H1 (cell line): Measurements from ENCODE around the gene UBTD2. TPM values are rescaled to one million over a fixed set of nuclear protein-coding genes. Genes with fewer than 3 reads are reported as not detected.
"Not testable (repeated sequence)": the region's sequence is repeated elsewhere in the genome, so short reads cannot be mapped to it uniquely, and the experiment has no call there.

Source experiments
- CTCF ChIA-PET: fragments of 300-600 bp; sonication (Branson Sonifier 250); formaldehyde crosslinking; loops from one replicate; lab custom pipeline; 2021; ENCODE audit not compliant: partially characterized antibody; lab: Charles Lee
- POLR2A ChIA-PET: fragments of 300-600 bp; sonication (Branson Sonifier 250); formaldehyde crosslinking; loops from one replicate; lab custom pipeline; 2021; ENCODE audit warnings: inconsistent platforms; ENCODE audit not compliant: partially characterized antibody; lab: Charles Lee
- DNase-seq, 2 experiments: peaks; one replicate each; pipeline versions ENCODE4 v3.0.0 to v3.0.0-alpha.2; 2010 to 2022; ENCODE audit warnings: low spot score in 2 of 2, low read depth in 1 of 2, mixed read lengths in 1 of 2
- FAIRE-seq: peaks from 2 replicates; lab custom pipeline; 2011; peaks lifted over from hg19 to GRCh38; lab: Jason Lieb, UNC
- H2AFZ ChIP-seq: 2 replicates; pipeline ENCODE4 v1.8.1; 2012; ENCODE audit warnings: low read length, inconsistent platforms
- H2AK5ac ChIP-seq: 2 replicates; pipeline ENCODE4 v1.6.1; 2013; ENCODE audit warnings: low read depth, low read length
- H2BK120ac ChIP-seq: replicated peaks from 2 replicates; pipeline ENCODE3; 2013; ENCODE audit warnings: low read depth, low read length, inconsistent platforms
- H2BK12ac ChIP-seq: 2 replicates; pipeline ENCODE4 v1.6.1; 2013; ENCODE audit warnings: low read depth, low read length
- H2BK15ac ChIP-seq: 2 replicates; pipeline ENCODE4 v1.6.1; 2013; ENCODE audit warnings: low read length
- H2BK20ac ChIP-seq: 2 replicates; pipeline ENCODE4 v1.6.1; 2013; ENCODE audit warnings: low read length
- H2BK5ac ChIP-seq: 2 replicates; pipeline ENCODE4 v1.6.1; 2013; ENCODE audit warnings: low read depth, low read length
- H3K14ac ChIP-seq: 2 replicates; pipeline ENCODE4 v1.6.1; 2013; ENCODE audit warnings: inconsistent platforms; ENCODE audit not compliant: insufficient read length
- H3K18ac ChIP-seq: 2 replicates; pipeline ENCODE4 v1.6.1; 2013; ENCODE audit warnings: low read length; ENCODE audit errors: extremely low read depth
- H3K23ac ChIP-seq: 2 replicates; pipeline ENCODE4 v1.6.1; 2013; ENCODE audit warnings: inconsistent platforms; ENCODE audit not compliant: insufficient read length
- H3K23me2 ChIP-seq: 2 replicates; pipeline ENCODE4 v1.6.1; 2013; ENCODE audit warnings: low read depth, low read length
- H3K27ac ChIP-seq: 2 replicates; pipeline ENCODE4 v1.6.1; 2011; ENCODE audit warnings: low read depth, low read length, inconsistent platforms
- H3K27me3 ChIP-seq, 4 experiments: replicated peaks in 1 of 4; 1 replicate in 1 of 4; 2 replicates in 3 of 4; pipeline versions ENCODE4 v1.6.1 to v1.8.1; 2011 to 2013; ENCODE audit warnings: low read length in 3 of 4, mild to moderate bottlenecking in 3 of 4, inconsistent platforms in 2 of 4, mixed read lengths in 2 of 4, moderate library complexity in 1 of 4; ENCODE audit not compliant: control insufficient read depth in 3 of 4, insufficient read depth in 3 of 4; ENCODE audit errors: extremely low read depth in 1 of 4
- H3K36me3 ChIP-seq, 4 experiments: 2 replicates each; pipeline versions ENCODE4 v1.6.1 to v1.8.1; 2011 to 2013; ENCODE audit warnings: mild to moderate bottlenecking in 4 of 4, low read length in 3 of 4, moderate library complexity in 2 of 4, control low read depth in 1 of 4, inconsistent platforms in 1 of 4; ENCODE audit not compliant: insufficient read depth in 4 of 4, control insufficient read depth in 2 of 4
- H3K4ac ChIP-seq: replicated peaks from 2 replicates; pipeline ENCODE3; 2013; ENCODE audit warnings: low read length, low read depth, mixed read lengths, inconsistent platforms; ENCODE audit not compliant: insufficient read length
- H3K4me1 ChIP-seq, 4 experiments: replicated peaks in 1 of 4; 1 replicate in 1 of 4; 2 replicates in 3 of 4; pipeline versions ENCODE4 v1.6.1 to v1.8.1; 2011 to 2013; ENCODE audit warnings: low read length in 3 of 4, inconsistent platforms in 2 of 4, mixed read lengths in 1 of 4; ENCODE audit not compliant: insufficient read depth in 4 of 4, control insufficient read depth in 3 of 4
- H3K4me2 ChIP-seq, 2 experiments: 2 replicates each; pipeline versions ENCODE4 v1.6.1 to v1.8.1; 2011 to 2013; ENCODE audit warnings: low read depth in 2 of 2, low read length in 2 of 2, control low read depth in 1 of 2, inconsistent platforms in 1 of 2, mild to moderate bottlenecking in 1 of 2; ENCODE audit not compliant: insufficient read depth in 1 of 2
- H3K4me3 ChIP-seq, 4 experiments: fragments of 200-600, 300-600 bp in 1 of 4; sonication (generic), shearing (Covaris generic), sonication (Bioruptor Twin) in 1 of 4; 2 replicates each; pipeline versions ENCODE4 v1.5.1 to v1.8.1; 2011 to 2016; ENCODE audit warnings: low read length in 4 of 4, low read depth in 3 of 4, control low read depth in 2 of 4, inconsistent platforms in 2 of 4, mild to moderate bottlenecking in 2 of 4, mixed read lengths in 1 of 4, moderate library complexity in 1 of 4; ENCODE audit not compliant: insufficient read depth in 2 of 4; ENCODE audit errors: extremely low read depth in 1 of 4
- H3K56ac ChIP-seq: replicated peaks from 2 replicates; pipeline ENCODE3; 2013; ENCODE audit warnings: low read depth, mild to moderate bottlenecking, mixed read lengths, low read length, inconsistent platforms; ENCODE audit not compliant: insufficient read length
- H3K79me1 ChIP-seq: 2 replicates; pipeline ENCODE4 v1.6.1; 2013; ENCODE audit warnings: low read depth, low read length, control low read depth
- H3K79me2 ChIP-seq, 2 experiments: 2 replicates each; pipeline versions ENCODE4 v1.6.1 to v1.8.1; 2012 to 2013; ENCODE audit warnings: low read length in 2 of 2, mild to moderate bottlenecking in 2 of 2, inconsistent platforms in 1 of 2; ENCODE audit not compliant: insufficient read depth in 2 of 2, control insufficient read depth in 1 of 2
- H3K9ac ChIP-seq, 4 experiments: replicated peaks in 1 of 4; 1 replicate in 1 of 4; 2 replicates in 3 of 4; pipeline versions ENCODE4 v1.6.1 to v1.8.1; 2011 to 2013; ENCODE audit warnings: low read depth in 3 of 4, low read length in 3 of 4, control low read depth in 2 of 4, mild to moderate bottlenecking in 2 of 4, moderate library complexity in 2 of 4, inconsistent platforms in 1 of 4; ENCODE audit errors: extremely low read depth in 1 of 4
- H3K9me3 ChIP-seq, 2 experiments: 2 replicates each; pipeline versions ENCODE4 v1.6.1 to v1.8.1; 2012 to 2013; ENCODE audit warnings: mild to moderate bottlenecking in 2 of 2, moderate library complexity in 2 of 2, control low read depth in 1 of 2, inconsistent platforms in 1 of 2, low read depth in 1 of 2, low read length in 1 of 2, mixed read lengths in 1 of 2; ENCODE audit not compliant: insufficient read depth in 2 of 2
- H4K20me1 ChIP-seq, 2 experiments: replicated peaks in 1 of 2; 2 replicates each; pipeline versions ENCODE3 to v1.8.1; 2011 to 2013; ENCODE audit warnings: inconsistent platforms in 2 of 2, low read length in 2 of 2, mild to moderate bottlenecking in 1 of 2; ENCODE audit not compliant: insufficient read depth in 2 of 2, control insufficient read depth in 1 of 2
- H4K5ac ChIP-seq: 2 replicates; pipeline ENCODE4 v1.6.1; 2013; ENCODE audit warnings: low read length, low read depth, mixed read lengths, inconsistent platforms; ENCODE audit not compliant: insufficient read length
- H4K8ac ChIP-seq: 2 replicates; pipeline ENCODE4 v1.8.0; 2013; ENCODE audit warnings: mild to moderate bottlenecking, moderate library complexity, low read length, inconsistent platforms; ENCODE audit not compliant: insufficient read depth; ENCODE audit errors: extremely low read depth
- H4K91ac ChIP-seq: replicated peaks from 2 replicates; pipeline ENCODE3; 2013; ENCODE audit warnings: low read length, mixed read lengths, inconsistent platforms; ENCODE audit not compliant: insufficient read length
- WGBS, 2 experiments: shearing (Covaris generic) in 1 of 2; methylation state at CpG; one replicate each; pipeline versions ENCODE4 v1.1.6 to v1.1.7; 2013 to 2015; ENCODE audit warnings: low lambda C conversion rate in 2 of 2, mixed read lengths in 2 of 2, inconsistent platforms in 1 of 2, low coverage in 1 of 2, missing lambda C conversion rate in 1 of 2; ENCODE audit not compliant: insufficient replicate concordance in 2 of 2, insufficient coverage in 1 of 2, insufficient read length in 1 of 2; ENCODE audit errors: extremely low coverage in 1 of 2, missing lambda C conversion rate in 1 of 2; 5-methylcytosine and 5-hydroxymethylcytosine counted together
- polyA plus RNA-seq, 7 experiments: library from polyadenylated mRNA; depleted of rRNA in 3 of 7; stranded (reverse) in 5 of 7; unstranded in 2 of 7; fragments of >200 nt in 5 of 7; fragments of 200-250 nt in 2 of 7; gene quantifications; 1 replicate in 5 of 7; 2 replicates in 1 of 7; 4 replicates in 1 of 7; pipeline versions ENCODE4 v1.2.1 to v1.2.3, GENCODE V29; 2011 to 2013; ENCODE audit warnings: missing spikeins in 2 of 7, mixed read lengths in 2 of 7
- total RNA-seq: library from RNA; stranded (reverse); fragmentation: NEBNext Ultra II Directional; extraction: Animal tissue kit (Norgen Biotek cat#: 25700); gene quantifications from 2 replicates; pipeline ENCODE4 v1.2.1, GENCODE V29; 2021

UBTD2 gene
- total and polyA plus RNA-seq, 2 of the 8 experiments (the other 6 are each of a cell fraction or from before 2014, with no cell fraction given): 14.5 to 39.2 TPM

DNA sequence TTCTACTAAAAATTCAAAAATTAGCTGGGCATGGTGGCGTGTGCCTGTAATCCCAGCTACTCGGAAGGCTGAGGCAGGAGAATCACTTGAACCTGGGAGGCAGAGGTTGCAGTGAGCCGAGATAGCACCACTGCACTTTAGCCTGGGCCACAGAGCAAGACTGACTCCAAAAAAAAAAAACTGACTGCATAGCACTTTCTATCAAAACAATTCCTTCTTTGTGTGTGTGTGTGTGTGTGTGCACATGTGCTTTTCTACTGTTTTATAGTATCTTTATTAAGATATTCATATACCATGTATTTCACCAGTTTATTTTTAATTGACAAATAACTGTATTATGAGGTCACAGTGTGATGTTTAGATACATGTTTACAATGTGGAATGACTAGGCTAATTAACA is 3.6 kb upstream of the UBTD2 start:
- H3K36me3 ChIP-seq, DNase-seq, H3K9me3 ChIP-seq, H3K9ac ChIP-seq, H2BK120ac ChIP-seq, H2BK20ac ChIP-seq, H2BK5ac ChIP-seq, H4K5ac ChIP-seq, H3K79me1 ChIP-seq, H3K4me3 ChIP-seq, H3K23me2 ChIP-seq, H3K23ac ChIP-seq, H3K4me1 ChIP-seq, H4K91ac ChIP-seq, H2AK5ac ChIP-seq, H3K56ac ChIP-seq, H3K27ac ChIP-seq, H2AFZ ChIP-seq, H4K8ac ChIP-seq, H3K79me2 ChIP-seq, H4K20me1 ChIP-seq, H3K4ac ChIP-seq, H3K27me3 ChIP-seq, H2BK12ac ChIP-seq, H3K14ac ChIP-seq, H3K4me2 ChIP-seq, H3K18ac ChIP-seq, FAIRE-seq, H2BK15ac ChIP-seq: not testable (repeated sequence)
- POLR2A ChIA-PET: interaction anchor here (0.6 kb wide), 1 partner anchor 333 kb away, joined by 3 read pairs; no protein-coding TSS in a partner anchor
- 92% methylated on average over 3 of the region's 3 CpGs; no CpG with 5 or more reads in 1 of the 2 experiments for WGBS, 2 experiments
- CTCF ChIA-PET: interaction anchor here (1.6 kb wide), 1 partner anchor 242 kb away, joined by 4 read pairs; no protein-coding TSS in a partner anchor
